ENCODE data around the gene AMIGO3. TPM values are rescaled to one million over a fixed set of nuclear protein-coding genes. Genes with fewer than 3 reads are reported as not detected.

Gene AMIGO3
- total RNA-seq, 1 donor from 2014 or later: 0.98 TPM

DNA sequence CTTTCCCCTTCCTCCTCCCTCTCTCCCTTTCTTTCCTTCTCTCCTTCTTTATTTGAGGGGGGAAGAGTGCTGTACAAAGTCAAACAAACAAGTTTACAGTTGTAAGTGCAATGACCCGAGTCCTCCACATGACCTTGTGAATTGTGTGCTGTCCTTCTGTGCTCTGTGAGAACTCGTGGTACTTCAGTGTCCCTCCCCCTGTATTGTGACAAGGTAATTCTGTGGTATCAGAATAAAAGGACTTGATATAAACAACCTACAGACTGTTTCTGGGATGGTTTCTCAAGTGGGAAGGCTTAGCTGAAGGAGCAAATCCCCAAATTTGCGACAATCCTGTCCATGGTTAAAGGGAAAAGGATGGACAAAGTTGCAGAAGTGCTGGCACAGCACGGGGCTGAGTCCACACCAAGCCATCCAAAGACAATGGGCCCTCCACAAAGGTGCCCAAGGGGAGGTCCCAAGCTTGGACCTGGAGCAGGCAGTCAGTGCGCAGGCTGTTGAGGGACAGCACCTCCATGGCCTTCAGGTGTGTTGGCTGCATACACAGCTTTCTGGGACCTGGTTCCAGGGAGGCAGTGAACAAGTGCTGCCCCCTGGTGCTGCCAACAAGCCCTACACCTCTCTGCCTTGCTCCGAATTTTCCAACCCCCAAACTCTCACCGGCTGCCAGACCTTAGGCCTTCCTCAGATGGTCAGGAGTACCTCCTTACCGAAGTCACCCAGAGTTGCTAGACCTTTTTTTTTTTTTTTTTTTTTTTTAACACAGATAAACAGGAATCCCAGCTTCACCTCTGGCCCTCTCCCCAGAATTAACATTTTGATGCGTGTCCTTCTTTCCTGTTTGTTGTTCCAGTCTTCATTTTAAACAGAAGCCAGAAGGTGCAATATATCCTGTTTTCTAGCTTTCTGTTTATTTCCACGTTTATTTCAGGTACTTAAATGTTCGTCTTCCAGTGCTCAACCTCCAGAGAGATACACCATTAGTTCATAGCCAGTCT, 47.9 kb downstream of the AMIGO3 start:
- intact Hi-C loops (cut with micrococcal nuclease): loop anchor here (1.0 to 10.0 kb wide), 9 partner anchors 68 to 954 kb away; partner anchors contain the start of genes GPX1, IP6K2, QRICH1 and RBM5

DNA sequence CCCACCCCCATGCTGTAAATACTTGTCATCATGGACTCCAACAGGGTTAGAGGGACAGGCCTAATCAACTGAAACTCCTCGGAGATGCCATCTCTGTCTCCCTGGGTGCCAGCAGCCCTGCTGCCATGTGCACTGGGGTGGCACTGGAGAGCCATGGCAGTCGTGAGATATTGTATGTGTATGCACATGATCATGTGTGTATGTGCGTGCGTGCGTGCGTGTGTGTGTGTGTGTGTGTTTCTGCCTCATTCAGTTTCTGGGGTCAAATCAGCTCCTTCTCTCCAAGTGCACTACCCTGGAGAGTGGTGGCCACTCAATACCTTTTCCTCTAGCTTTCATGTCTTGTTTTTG, 48.6 kb downstream of the AMIGO3 start:
- intact Hi-C loops (cut with micrococcal nuclease): loop anchor here (1.0 to 10.0 kb wide), 9 partner anchors 68 to 954 kb away; partner anchors contain the start of genes GPX1, IP6K2, QRICH1 and RBM5

DNA sequence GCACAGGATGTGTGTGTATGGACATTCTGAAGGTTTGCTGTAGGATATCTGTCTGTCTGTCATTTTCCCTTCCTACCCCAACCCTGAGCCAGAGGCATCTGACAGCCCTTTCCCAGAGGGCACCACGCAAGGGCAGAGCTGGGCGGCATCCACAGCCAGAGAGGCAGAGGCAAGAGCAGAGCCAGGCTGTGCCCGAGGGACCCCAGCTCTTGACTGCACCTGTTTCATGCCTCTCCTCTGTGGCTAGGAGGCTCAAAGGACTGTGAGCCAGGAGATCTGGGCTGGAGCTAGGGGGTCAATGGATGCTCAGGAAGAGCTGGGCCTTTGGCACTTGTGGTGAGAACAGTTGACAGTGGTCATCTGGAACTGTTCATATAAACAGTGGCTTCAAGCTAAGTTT, 50.1 kb downstream of the AMIGO3 start:
- intact Hi-C loops (cut with micrococcal nuclease): no loop called here

DNA sequence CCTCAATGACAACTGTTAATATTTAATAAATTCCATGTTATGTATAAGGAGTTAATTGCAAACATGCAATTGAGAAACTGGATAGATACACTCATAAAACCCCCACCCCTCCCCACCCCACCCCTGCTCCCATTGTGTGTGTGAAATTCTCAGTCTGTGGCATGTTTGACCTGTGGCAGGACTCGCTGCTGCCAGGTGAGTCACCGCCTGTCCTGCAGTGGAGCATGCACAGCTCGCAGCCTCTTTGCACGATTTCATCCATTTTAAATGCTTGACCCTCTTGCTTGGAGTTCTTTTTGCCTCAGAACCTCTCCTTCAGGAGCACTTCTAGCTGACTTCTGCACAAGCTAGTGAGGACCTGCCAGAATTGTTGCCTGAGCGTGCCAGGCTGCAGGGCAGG, 50.6 kb downstream of the AMIGO3 start:
- intact Hi-C loops (cut with micrococcal nuclease): no loop called here

DNA sequence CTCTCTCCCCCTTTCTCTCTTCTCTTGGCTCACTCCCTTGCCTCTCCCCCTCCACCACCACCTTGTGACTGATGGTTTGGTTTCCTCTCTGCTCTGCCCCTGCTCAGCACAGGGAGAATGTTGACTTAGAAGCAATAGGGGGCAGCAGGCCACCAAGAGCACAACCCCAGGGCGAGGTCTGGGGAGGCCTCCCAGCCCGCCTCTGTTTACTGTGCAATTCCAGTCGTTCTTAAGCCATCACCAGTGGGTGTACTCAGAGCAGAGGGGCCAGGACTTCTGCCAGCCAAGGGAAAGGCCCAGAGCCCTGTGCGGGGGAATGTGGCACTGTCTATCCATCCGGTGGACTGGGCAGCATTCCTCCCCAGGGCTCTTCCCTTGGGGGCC, 51.1 kb downstream of the AMIGO3 start:
- intact Hi-C loops (cut with micrococcal nuclease): no loop called here

DNA sequence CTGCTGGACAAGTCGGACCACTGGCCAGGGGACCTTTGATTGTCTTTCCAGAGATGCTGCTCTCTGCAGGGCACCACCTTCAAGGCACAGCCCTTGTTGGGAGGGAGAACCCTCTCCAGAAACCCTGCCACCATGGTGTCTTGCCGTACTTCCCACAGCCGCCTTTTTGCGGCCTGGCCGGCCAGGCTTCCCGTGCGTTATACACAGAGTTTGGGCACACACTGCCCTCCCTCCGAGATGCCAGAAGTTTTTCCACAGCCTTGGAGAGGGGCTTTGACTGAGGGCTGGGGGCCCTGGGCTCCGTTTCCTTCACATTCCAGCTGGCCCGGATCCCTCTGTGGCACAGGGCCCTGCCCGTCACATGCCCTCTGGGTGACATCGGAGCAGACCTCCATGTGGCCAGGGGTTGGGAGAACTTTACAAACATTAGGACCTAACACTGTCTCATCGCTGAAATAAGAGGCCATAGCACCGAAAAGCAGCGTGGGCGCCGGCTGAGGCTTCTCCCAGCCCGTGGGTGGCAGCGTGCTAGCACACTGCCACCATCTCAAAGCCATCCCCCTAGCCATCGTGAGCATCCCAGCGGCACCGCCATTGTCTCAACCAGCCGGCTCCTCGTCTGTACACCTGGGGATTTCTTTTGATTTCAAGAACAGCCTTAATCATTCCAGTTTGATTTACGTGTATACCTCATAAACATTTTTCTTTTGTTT, 51.6 kb downstream of the AMIGO3 start:
- intact Hi-C loops (cut with micrococcal nuclease): no loop called here

Other genes with a start within 250 kb of the AMIGO3 start
- 19.2 and 22.4 TPM in 2 replicates for gene DAG1, start 249.4 kb downstream of the AMIGO3 start, total RNA-seq
- gene BSN, start 165.2 kb downstream of the AMIGO3 start, total RNA-seq: 0.10 and 0.12 TPM in 2 replicates
- 90.1 and 91.4 TPM in 2 replicates for gene APEH, start 45.3 kb downstream of the AMIGO3 start, total RNA-seq
- gene MST1, start 30.2 kb downstream of the AMIGO3 start, total RNA-seq: 9.3 and 10.9 TPM in 2 replicates
- gene RNF123, start 30.1 kb downstream of the AMIGO3 start, total RNA-seq: 57.9 and 60.0 TPM in 2 replicates
- gene GMPPB, start 4.3 kb upstream of the AMIGO3 start, total RNA-seq: 61.8 and 62.8 TPM in 2 replicates
- 42.6 and 47.2 TPM in 2 replicates for gene IP6K1, start 66.9 kb upstream of the AMIGO3 start, total RNA-seq
- 0.20 and 0.22 TPM in 2 replicates for gene CDHR4, start 80.2 kb upstream of the AMIGO3 start, total RNA-seq
- 0.27 and 0.73 TPM in 2 replicates for gene INKA1, start 83.6 kb upstream of the AMIGO3 start, total RNA-seq
- gene UBA7, start 94.3 kb upstream of the AMIGO3 start, total RNA-seq: 272 and 275 TPM in 2 replicates
- 20.6 and 25.1 TPM in 2 replicates for gene TRAIP, start 136.9 kb upstream of the AMIGO3 start, total RNA-seq
- not detected in 2 replicates for gene CAMKV, start 150.2 kb upstream of the AMIGO3 start, total RNA-seq
- gene MST1R, start 184.2 kb upstream of the AMIGO3 start, total RNA-seq: 3.7 and 4.8 TPM in 2 replicates
- 13.7 and 15.3 TPM in 2 replicates for gene MON1A, start 210.1 kb upstream of the AMIGO3 start, total RNA-seq
- gene RBM6, start 220.5 kb upstream of the AMIGO3 start, total RNA-seq: 112 and 114 TPM in 2 replicates

Data from T-helper 1 cell treated with Interleukin-12 subunit alpha and Interleukin-12 subunit beta and Interleukin-4 antibody, amounts not matched to agents 30 ng/mL and 1 ng/mL, for 36 hours (primary cell).